ENCODE data around the gene CDK4.

- TF ChIP-seq CTCF (IDR thresholded peaks at IDR 0.05) (no peak), POLR2A (IDR thresholded peaks at IDR 0.05) (no peak)
These were observed 24.1 kb upstream of the CDK4 start for GRCh38 chr12:57776247-57776587.

Data from Peyer's patch (tissue), 4 donors.